Nucleus accumbens (tissue), 56 donors: Measurements from ENCODE around the gene IQCK.

ENCODE experiments used
- DNase-seq, 56 donors: peaks; one replicate each; lab custom pipeline; 2025; lab: John Stamatoyannopoulos, UW

Gene IQCK

GRCh38 chr16:19876501-19877059, 158.5 kb downstream of the IQCK start:
- DNase-seq: peak in 7 of 56 donors; percentile 9 to 54 (median 28)

GRCh38 chr16:19878757-19879156, 160.7 kb downstream of the IQCK start:
- DNase-seq: peak in 3 of 56 donors; percentile 42 to 69 (median 56)

- peak in 40 of 56 donors; percentile 17 to 84 (median 59) for DNase-seq
These were observed 161.2 kb downstream of the IQCK start for GRCh38 chr16:19879241-19879792.

- no peak for DNase-seq
These were observed 163.0 kb downstream of the IQCK start for GRCh38 chr16:19881028-19881427.

GRCh38 chr16:19881783-19882182, 163.7 kb downstream of the IQCK start:
- peak in 2 of 56 donors; percentile 52 to 64 for DNase-seq

GRCh38 chr16:19882186-19882585, 164.1 kb downstream of the IQCK start:
- DNase-seq: peak in 38 of 56 donors; percentile 28 to 82 (median 52)

GRCh38 chr16:19882646-19883045, 164.6 kb downstream of the IQCK start:
- peak in 29 of 56 donors; percentile 31 to 82 (median 55) for DNase-seq

GRCh38 chr16:19883296-19883965, 165.4 kb downstream of the IQCK start:
- DNase-seq: peak in 55 of 56 donors; percentile 30 to 96 (median 76)

GRCh38 chr16:19883966-19884485, 166.0 kb downstream of the IQCK start:
- peak in 12 of 56 donors; percentile 36 to 64 (median 54) for DNase-seq

- peak in 50 of 56 donors; percentile 19 to 84 (median 66) for DNase-seq
These were observed 166.8 kb downstream of the IQCK start, which contains the start of gene GPRC5B for GRCh38 chr16:19884611-19885450. TSS of gene GPRC5B (minus strand) at chr16:19884848. CDS start at chr16:19872845, 12,003 bp downstream.

GRCh38 chr16:19885451-19886072, 167.5 kb downstream of the IQCK start:
- peak in 30 of 56 donors; percentile 34 to 82 (median 58) for DNase-seq

GRCh38 chr16:19886073-19886941, 168.2 kb downstream of the IQCK start:
- DNase-seq: peak in 52 of 56 donors; percentile 16 to 90 (median 73)

- no peak for DNase-seq
These were observed 170.8 kb downstream of the IQCK start for GRCh38 chr16:19888834-19889233.

GRCh38 chr16:19890901-19891300, 172.8 kb downstream of the IQCK start:
- peak in 1 of 56 donors; percentile 16 for DNase-seq

- DNase-seq: no peak
These were observed 174.8 kb downstream of the IQCK start for GRCh38 chr16:19892902-19893301.

- DNase-seq: no peak
These were observed 176.5 kb downstream of the IQCK start for GRCh38 chr16:19894586-19894985.

GRCh38 chr16:19896951-19897350, 178.9 kb downstream of the IQCK start:
- no peak for DNase-seq

- no peak for DNase-seq
These were observed 180.1 kb downstream of the IQCK start for GRCh38 chr16:19898166-19898565.
